HepG2 (cell line): ENCODE measurements around the gene PDLIM7. TPM values are rescaled to one million over a fixed set of nuclear protein-coding genes. Genes with fewer than 3 reads are reported as not detected.
A peak's percentile ranks its signal among the peaks of the same experiment; 100 is the strongest.

Experiments used
- CENPT ChIP-seq: sonication (generic); formaldehyde crosslinking; IDR thresholded peaks from 2 replicates; pipeline ENCODE4 v1.8.0; 2022; ENCODE audit warnings: low read depth, mild to moderate bottlenecking, moderate library complexity, missing genetic modification reagents
- CREB3 ChIP-seq: sonication (generic); formaldehyde crosslinking; IDR thresholded peaks from 2 replicates; pipeline ENCODE4 v1.5.0; 2020; ENCODE audit warnings: missing genetic modification reagents
- ETV5 ChIP-seq: IDR thresholded peaks from 2 replicates; pipeline ENCODE4 v1.6.1; 2018; ENCODE audit warnings: missing biosample characterization, missing genetic modification reagents, inconsistent platforms, borderline replicate concordance
- GABPA ChIP-seq, 2 experiments: IDR thresholded peaks; 2 replicates each; pipeline ENCODE4 v1.6.1; 2011 to 2016; ENCODE audit warnings: low read depth in 2 of 2, low read length in 1 of 2, missing biosample characterization in 1 of 2, missing genetic modification characterization in 1 of 2
- KDM5B ChIP-seq: sonication (generic); formaldehyde crosslinking; IDR thresholded peaks from 2 replicates; pipeline ENCODE4 v1.4.0; 2020; ENCODE audit warnings: missing genetic modification reagents, mild to moderate bottlenecking, borderline replicate concordance
- KMT2B ChIP-seq: IDR thresholded peaks from 2 replicates; pipeline ENCODE4 v1.6.1; 2016; ENCODE audit warnings: missing genetic modification reagents, missing compliant biosample characterization
- MAX ChIP-seq: IDR thresholded peaks from 2 replicates; pipeline ENCODE4 v1.6.1; 2012; ENCODE audit warnings: inconsistent platforms
- MBNL3 ChIP-seq: fragments of 250-450 bp; sonication (Bioruptor Pico); conservative IDR thresholded peaks from 2 replicates; pipeline ENCODE4 v1.8.0; 2022; ENCODE audit warnings: mild to moderate bottlenecking, inconsistent platforms
- MED1 ChIP-seq: sonication (generic); formaldehyde crosslinking; IDR thresholded peaks from 2 replicates; pipeline ENCODE4 v1.4.0; 2020; ENCODE audit warnings: missing genetic modification reagents
- MEIS1 ChIP-seq: sonication (generic); formaldehyde crosslinking; IDR thresholded peaks from 2 replicates; pipeline ENCODE4 v1.9.0; 2021; ENCODE audit warnings: mild to moderate bottlenecking, missing genetic modification reagents, moderate library complexity, borderline replicate concordance
- MTA1 ChIP-seq: sonication (generic); formaldehyde crosslinking; IDR thresholded peaks from 2 replicates; pipeline ENCODE4 v1.4.0; 2020; ENCODE audit warnings: missing genetic modification reagents, mild to moderate bottlenecking, borderline replicate concordance
- NR3C1 ChIP-seq: sonication (generic); formaldehyde crosslinking; IDR thresholded peaks from 2 replicates; pipeline ENCODE4 v1.4.0; 2020; ENCODE audit warnings: missing genetic modification reagents
- PHB2 ChIP-seq: fragments of 450-650 bp; IDR thresholded peaks from 2 replicates; pipeline ENCODE4 v1.6.1; 2018; ENCODE audit not compliant: partially characterized antibody
- SALL1 ChIP-seq: sonication (generic); formaldehyde crosslinking; IDR thresholded peaks from 2 replicates; pipeline ENCODE4 v1.8.0; 2022; ENCODE audit warnings: mild to moderate bottlenecking, missing genetic modification reagents
- SMAD9 ChIP-seq: sonication (generic); formaldehyde crosslinking; IDR thresholded peaks from 2 replicates; pipeline ENCODE4 v1.5.1; 2020; ENCODE audit warnings: mild to moderate bottlenecking, missing genetic modification reagents
- TIGD3 ChIP-seq: sonication (generic); formaldehyde crosslinking; IDR thresholded peaks from 2 replicates; pipeline ENCODE4 v1.5.1; 2020; ENCODE audit warnings: mild to moderate bottlenecking, missing genetic modification reagents, borderline replicate concordance
- WIZ ChIP-seq: sonication (generic); formaldehyde crosslinking; IDR thresholded peaks from 2 replicates; pipeline ENCODE4 v1.5.1; 2020; ENCODE audit warnings: mild to moderate bottlenecking, missing genetic modification reagents
- ZBTB20 ChIP-seq: sonication (generic); formaldehyde crosslinking; IDR thresholded peaks from 2 replicates; pipeline ENCODE4 v1.8.1; 2023; ENCODE audit warnings: missing genetic modification reagents, low read depth, mild to moderate bottlenecking, borderline replicate concordance
- ZBTB21 ChIP-seq: sonication (generic); formaldehyde crosslinking; IDR thresholded peaks from 2 replicates; pipeline ENCODE4 v1.4.0; 2020; ENCODE audit warnings: missing genetic modification reagents
- ZNF224 ChIP-seq: sonication (generic); formaldehyde crosslinking; IDR thresholded peaks from 2 replicates; pipeline ENCODE4 v1.5.0; 2020; ENCODE audit warnings: mild to moderate bottlenecking, missing genetic modification reagents
- ZNF335 ChIP-seq: sonication (generic); formaldehyde crosslinking; IDR thresholded peaks from 2 replicates; pipeline ENCODE4 v1.4.0; 2020; ENCODE audit warnings: missing genetic modification reagents
- ZNF678 ChIP-seq: sonication (generic); formaldehyde crosslinking; IDR thresholded peaks from 2 replicates; pipeline ENCODE4 v1.4.0; 2020; ENCODE audit warnings: mild to moderate bottlenecking, missing genetic modification reagents
- ZNF724P ChIP-seq: sonication (generic); formaldehyde crosslinking; IDR thresholded peaks from 2 replicates; pipeline ENCODE4 v1.8.0; 2022; ENCODE audit warnings: missing genetic modification reagents, borderline replicate concordance
- ZNF761 ChIP-seq: sonication (generic); formaldehyde crosslinking; conservative IDR thresholded peaks from 2 replicates; pipeline ENCODE4 v1.4.0; 2020; ENCODE audit warnings: mild to moderate bottlenecking, missing genetic modification reagents
- ZNF768 ChIP-seq: sonication (generic); formaldehyde crosslinking; IDR thresholded peaks from 2 replicates; pipeline ENCODE4 v1.4.0; 2020; ENCODE audit warnings: missing genetic modification reagents
- ZNF780A ChIP-seq: sonication (generic); formaldehyde crosslinking; IDR thresholded peaks from 2 replicates; pipeline ENCODE4 v1.8.0; 2022; ENCODE audit warnings: mild to moderate bottlenecking, missing genetic modification reagents, moderate library complexity
- polyA plus RNA-seq, 8 experiments: library from polyadenylated mRNA; depleted of rRNA in 3 of 8; stranded (reverse) in 7 of 8; unstranded in 1 of 8; fragments of >200 nt; fragmentation: Illumina TruSeq in 4 of 8; extraction: Trizol in 4 of 8; gene quantifications; 2 replicates each; pipeline versions ENCODE4 v1.2.1 to v1.2.3, GENCODE V29; 2011 to 2016; ENCODE audit warnings: low read depth in 4 of 8, missing spikeins in 1 of 8, mixed read lengths in 1 of 8; ENCODE audit not compliant: insufficient read depth in 1 of 8
- total RNA-seq, 5 experiments: library from RNA; depleted of rRNA; stranded (reverse); fragments of >200 nt; fragmentation: Illumina TruSeq; extraction: Trizol; gene quantifications; 2 replicates each; pipeline ENCODE4 v1.2.3, GENCODE V29; 2016; ENCODE audit warnings: low read depth in 1 of 5
- TF ChIP-seq, protein P1 (sequence below): sonication (generic); formaldehyde crosslinking; IDR thresholded peaks from 2 replicates; pipeline ENCODE4 v1.4.0; 2020; ENCODE audit warnings: missing genetic modification reagents, mild to moderate bottlenecking, borderline replicate concordance

PDLIM7 gene
- total and polyA plus RNA-seq, 2 of the 13 experiments (the other 11 are each of a cell fraction or from before 2014, with no cell fraction given) = 21.1 to 31.3 TPM

- TF ChIP-seq, protein P1, sequence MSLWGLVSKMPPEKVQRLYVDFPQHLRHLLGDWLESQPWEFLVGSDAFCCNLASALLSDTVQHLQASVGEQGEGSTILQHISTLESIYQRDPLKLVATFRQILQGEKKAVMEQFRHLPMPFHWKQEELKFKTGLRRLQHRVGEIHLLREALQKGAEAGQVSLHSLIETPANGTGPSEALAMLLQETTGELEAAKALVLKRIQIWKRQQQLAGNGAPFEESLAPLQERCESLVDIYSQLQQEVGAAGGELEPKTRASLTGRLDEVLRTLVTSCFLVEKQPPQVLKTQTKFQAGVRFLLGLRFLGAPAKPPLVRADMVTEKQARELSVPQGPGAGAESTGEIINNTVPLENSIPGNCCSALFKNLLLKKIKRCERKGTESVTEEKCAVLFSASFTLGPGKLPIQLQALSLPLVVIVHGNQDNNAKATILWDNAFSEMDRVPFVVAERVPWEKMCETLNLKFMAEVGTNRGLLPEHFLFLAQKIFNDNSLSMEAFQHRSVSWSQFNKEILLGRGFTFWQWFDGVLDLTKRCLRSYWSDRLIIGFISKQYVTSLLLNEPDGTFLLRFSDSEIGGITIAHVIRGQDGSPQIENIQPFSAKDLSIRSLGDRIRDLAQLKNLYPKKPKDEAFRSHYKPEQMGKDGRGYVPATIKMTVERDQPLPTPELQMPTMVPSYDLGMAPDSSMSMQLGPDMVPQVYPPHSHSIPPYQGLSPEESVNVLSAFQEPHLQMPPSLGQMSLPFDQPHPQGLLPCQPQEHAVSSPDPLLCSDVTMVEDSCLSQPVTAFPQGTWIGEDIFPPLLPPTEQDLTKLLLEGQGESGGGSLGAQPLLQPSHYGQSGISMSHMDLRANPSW (CRISPR knock-in tag) = no peak
- TF ChIP-seq CREB3 (CRISPR knock-in tag) = no peak
- no peak for TF ChIP-seq ZNF780A (CRISPR knock-in tag)
- TF ChIP-seq MBNL3 (CRISPR knock-in tag) = no peak
- TF ChIP-seq TIGD3 = no peak
- no peak for TF ChIP-seq ZNF678 (CRISPR knock-in tag)
- peak; percentile 65 for TF ChIP-seq SALL1
- peak; percentile 58; the same call in 1 of the 2 replicates for TF ChIP-seq KMT2B (CRISPR knock-in tag)
- TF ChIP-seq MTA1 (CRISPR knock-in tag) = 0 out of 2 replicates have a peak, but pooled peaks have one; percentile 67
- TF ChIP-seq WIZ (CRISPR knock-in tag) = no peak
- peak; percentile 71; the same call in 1 of the 2 replicates for TF ChIP-seq ZNF761 (CRISPR knock-in tag)
- TF ChIP-seq GABPA (IDR thresholded peaks at IDR 0.05; ENCODE audit: low read depth, low read length) = no peak
- TF ChIP-seq GABPA (CRISPR knock-in tag; IDR thresholded peaks at IDR 0.05; ENCODE audit: low read depth) = peak; percentile 29; the same call in 1 of the 2 replicates
- no peak for TF ChIP-seq ZBTB20 (CRISPR knock-in tag)
- TF ChIP-seq PHB2 = no peak
- peak; percentile 43; the same call in 1 of the 2 replicates for TF ChIP-seq ZBTB21 (CRISPR knock-in tag)
- peak; percentile 27; the same call in 1 of the 2 replicates for TF ChIP-seq MED1 (CRISPR knock-in tag)
- no peak for TF ChIP-seq SMAD9
- TF ChIP-seq MAX = peak; percentile 85
- TF ChIP-seq MEIS1 (CRISPR knock-in tag) = 0 out of 2 replicates have a peak, but pooled peaks have one; percentile 52
- no peak for TF ChIP-seq CENPT (CRISPR knock-in tag)
- no peak for TF ChIP-seq ZNF724P
- TF ChIP-seq ZNF768 = no peak
- peak; percentile 67; the same call in 1 of the 2 replicates for TF ChIP-seq ZNF335 (CRISPR knock-in tag)
- no peak; the same call in 1 of the 2 replicates for TF ChIP-seq KDM5B (CRISPR knock-in tag)
- peak; percentile 71; the same call in 1 of the 2 replicates for TF ChIP-seq ETV5
- no peak for TF ChIP-seq ZNF224 (CRISPR knock-in tag)
- TF ChIP-seq NR3C1 (CRISPR knock-in tag) = no peak
Measured at GRCh38 chr5:177447611-177448243, 49.7 kb downstream of the PDLIM7 start (continued).
